Measurements from ENCODE around the gene COL25A1.

COL25A1 gene

GRCh38 chr4:109315341-109315740 is 12.9 kb upstream of the COL25A1 start:
- Histone ChIP-seq H3K36me3 (ENCODE audit: control insufficient read depth, low read depth, low read length) (no peaks in the 10 kb centered on the region), H3K9ac (ENCODE audit: low read length) (no peak overlapping the region), H3K27me3 (ENCODE audit: control insufficient read depth, insufficient read depth, low read length) (no peaks in the 10 kb centered on the region), H3K4me1 (ENCODE audit: control insufficient read depth, low read depth, low read length) (peaks cover 2% of the 10 kb centered on the region), H3K27ac (ENCODE audit: low read length) (no peak overlapping the region), H3K4me3 (ENCODE audit: low read length) (no peak overlapping the region), H3K9me3 (ENCODE audit: control insufficient read depth, low read depth, low read length) (no peaks in the 10 kb centered on the region)

GRCh38 chr4:109313168-109314133 is 11.0 kb upstream of the COL25A1 start:
- Histone ChIP-seq H3K9me3 (ENCODE audit: control insufficient read depth, low read depth, low read length) (no peaks in the 10 kb centered on the region), H3K4me3 (ENCODE audit: low read length) (no peak overlapping the region), H3K9ac (ENCODE audit: low read length) (no peak overlapping the region), H3K27me3 (ENCODE audit: control insufficient read depth, insufficient read depth, low read length) (no peaks in the 10 kb centered on the region), H3K4me1 (ENCODE audit: control insufficient read depth, low read depth, low read length) (peaks cover 8% of the 10 kb centered on the region), H3K36me3 (ENCODE audit: control insufficient read depth, low read depth, low read length) (no peaks in the 10 kb centered on the region), H3K27ac (ENCODE audit: low read length) (no peak overlapping the region)

- Histone ChIP-seq H3K36me3 (ENCODE audit: control insufficient read depth, low read depth, low read length) (no peaks in the 10 kb centered on the region), H3K27me3 (ENCODE audit: control insufficient read depth, insufficient read depth, low read length) (peaks cover 48% of the 10 kb centered on the region), H3K4me1 (ENCODE audit: control insufficient read depth, low read depth, low read length) (peaks cover 8% of the 10 kb centered on the region), H3K4me3 (ENCODE audit: low read length) (peak overlapping the region; percentile 83), H3K9ac (ENCODE audit: low read length) (peak overlapping the region; percentile 45), H3K27ac (ENCODE audit: low read length) (no peak overlapping the region), H3K9me3 (ENCODE audit: control insufficient read depth, low read depth, low read length) (no peaks in the 10 kb centered on the region)
Observed at GRCh38 chr4:109303140-109303496, 660 bp upstream of the COL25A1 start.

- Histone ChIP-seq H3K36me3 (ENCODE audit: control insufficient read depth, low read depth, low read length) (no peaks in the 10 kb centered on the region), H3K9ac (ENCODE audit: low read length) (peak overlapping the region; percentile 56), H3K4me1 (ENCODE audit: control insufficient read depth, low read depth, low read length) (peaks cover 8% of the 10 kb centered on the region), H3K9me3 (ENCODE audit: control insufficient read depth, low read depth, low read length) (no peaks in the 10 kb centered on the region), H3K27ac (ENCODE audit: low read length) (no peak overlapping the region), H3K4me3 (ENCODE audit: low read length) (peak overlapping the region; percentile 83), H3K27me3 (ENCODE audit: control insufficient read depth, insufficient read depth, low read length) (peaks cover 48% of the 10 kb centered on the region)
Observed at GRCh38 chr4:109301651-109302360, 652 bp downstream of the COL25A1 start.

- Histone ChIP-seq H3K9ac (ENCODE audit: low read length) (no peak overlapping the region), H3K4me3 (ENCODE audit: low read length) (no peak overlapping the region), H3K9me3 (ENCODE audit: control insufficient read depth, low read depth, low read length) (no peaks in the 10 kb centered on the region), H3K4me1 (ENCODE audit: control insufficient read depth, low read depth, low read length) (peaks cover 6% of the 10 kb centered on the region), H3K27ac (ENCODE audit: low read length) (no peak overlapping the region), H3K27me3 (ENCODE audit: control insufficient read depth, insufficient read depth, low read length) (peaks cover 30% of the 10 kb centered on the region), H3K36me3 (ENCODE audit: control insufficient read depth, low read depth, low read length) (no peaks in the 10 kb centered on the region)
Observed at GRCh38 chr4:109298279-109299010, 4.0 kb downstream of the COL25A1 start.

GRCh38 chr4:109296527-109296926 is 5.9 kb downstream of the COL25A1 start:
- H3K9me3 ChIP-seq (ENCODE audit: control insufficient read depth, low read depth, low read length), result no peaks in the 10 kb centered on the region
- no peaks in the 10 kb centered on the region for H3K36me3 ChIP-seq (ENCODE audit: control insufficient read depth, low read depth, low read length)
- no peaks in the 10 kb centered on the region for H3K4me1 ChIP-seq (ENCODE audit: control insufficient read depth, low read depth, low read length)
- no peak overlapping the region for H3K27ac ChIP-seq (ENCODE audit: low read length)
- H3K27me3 ChIP-seq (ENCODE audit: control insufficient read depth, insufficient read depth, low read length), result peaks cover 16% of the 10 kb centered on the region
- H3K9ac ChIP-seq (ENCODE audit: low read length), result no peak overlapping the region
- H3K4me3 ChIP-seq (ENCODE audit: low read length), result no peak overlapping the region

GRCh38 chr4:109295081-109295480 is 7.4 kb downstream of the COL25A1 start:
- H3K9me3 ChIP-seq (ENCODE audit: control insufficient read depth, low read depth, low read length), result no peaks in the 10 kb centered on the region
- H3K27me3 ChIP-seq (ENCODE audit: control insufficient read depth, insufficient read depth, low read length), result peaks cover 1% of the 10 kb centered on the region

GRCh38 chr4:109294468-109295020 is 7.9 kb downstream of the COL25A1 start:
- no peak overlapping the region for H3K27ac ChIP-seq (ENCODE audit: low read length)
- no peaks in the 10 kb centered on the region for H3K9me3 ChIP-seq (ENCODE audit: control insufficient read depth, low read depth, low read length)
- H3K27me3 ChIP-seq (ENCODE audit: control insufficient read depth, insufficient read depth, low read length), result no peaks in the 10 kb centered on the region
- H3K9ac ChIP-seq (ENCODE audit: low read length), result no peak overlapping the region
- H3K4me1 ChIP-seq (ENCODE audit: control insufficient read depth, low read depth, low read length), result no peaks in the 10 kb centered on the region
- no peaks in the 10 kb centered on the region for H3K36me3 ChIP-seq (ENCODE audit: control insufficient read depth, low read depth, low read length)
- H3K4me3 ChIP-seq (ENCODE audit: low read length), result no peak overlapping the region

More at GRCh38 chr4:109295081-109295480, 7.4 kb downstream of the COL25A1 start:
- no peak overlapping the region for H3K4me3 ChIP-seq (ENCODE audit: low read length)
- H3K36me3 ChIP-seq (ENCODE audit: control insufficient read depth, low read depth, low read length), result no peaks in the 10 kb centered on the region
- H3K4me1 ChIP-seq (ENCODE audit: control insufficient read depth, low read depth, low read length), result no peaks in the 10 kb centered on the region
- no peak overlapping the region for H3K27ac ChIP-seq (ENCODE audit: low read length)
- H3K9ac ChIP-seq (ENCODE audit: low read length), result no peak overlapping the region

GRCh38 chr4:109294006-109294405 is 8.5 kb downstream of the COL25A1 start:
- Histone ChIP-seq H3K9ac (ENCODE audit: low read length) (no peak overlapping the region), H3K9me3 (ENCODE audit: control insufficient read depth, low read depth, low read length) (no peaks in the 10 kb centered on the region)

GRCh38 chr4:109291707-109292238 is 10.7 kb downstream of the COL25A1 start:
- H3K9me3 ChIP-seq (ENCODE audit: control insufficient read depth, low read depth, low read length), result no peaks in the 10 kb centered on the region
- H3K27ac ChIP-seq (ENCODE audit: low read length), result no peak overlapping the region
- H3K27me3 ChIP-seq (ENCODE audit: control insufficient read depth, insufficient read depth, low read length), result no peaks in the 10 kb centered on the region
- no peaks in the 10 kb centered on the region for H3K4me1 ChIP-seq (ENCODE audit: control insufficient read depth, low read depth, low read length)
- H3K9ac ChIP-seq (ENCODE audit: low read length), result no peak overlapping the region
- H3K36me3 ChIP-seq (ENCODE audit: control insufficient read depth, low read depth, low read length), result no peaks in the 10 kb centered on the region
- no peak overlapping the region for H3K4me3 ChIP-seq (ENCODE audit: low read length)

More at GRCh38 chr4:109294006-109294405, 8.5 kb downstream of the COL25A1 start:
- Histone ChIP-seq H3K4me1 (ENCODE audit: control insufficient read depth, low read depth, low read length) (no peaks in the 10 kb centered on the region), H3K36me3 (ENCODE audit: control insufficient read depth, low read depth, low read length) (no peaks in the 10 kb centered on the region), H3K27me3 (ENCODE audit: control insufficient read depth, insufficient read depth, low read length) (no peaks in the 10 kb centered on the region), H3K4me3 (ENCODE audit: low read length) (no peak overlapping the region), H3K27ac (ENCODE audit: low read length) (no peak overlapping the region)

- Histone ChIP-seq H3K27me3 (ENCODE audit: control insufficient read depth, insufficient read depth, low read length) (no peaks in the 10 kb centered on the region), H3K9ac (ENCODE audit: low read length) (no peak overlapping the region), H3K27ac (ENCODE audit: low read length) (no peak overlapping the region), H3K4me1 (ENCODE audit: control insufficient read depth, low read depth, low read length) (no peaks in the 10 kb centered on the region), H3K9me3 (ENCODE audit: control insufficient read depth, low read depth, low read length) (no peaks in the 10 kb centered on the region), H3K4me3 (ENCODE audit: low read length) (no peak overlapping the region), H3K36me3 (ENCODE audit: control insufficient read depth, low read depth, low read length) (no peaks in the 10 kb centered on the region)
Observed at GRCh38 chr4:109290918-109291317, 11.5 kb downstream of the COL25A1 start.
